Endodermal cell (in vitro differentiated cells): ENCODE results near the gene AKAP7. TPM values are rescaled to one million over a fixed set of nuclear protein-coding genes. Genes with fewer than 3 reads are reported as not detected.

Experiments
- DNase-seq: peaks from one replicate; pipeline ENCODE4 v3.0.0-alpha.2; 2017
- H3K27ac ChIP-seq: 2 replicates; pipeline ENCODE4 v1.5.1; 2013; ENCODE audit warnings: mild to moderate bottlenecking, low read depth, low read length, moderate library complexity
- H3K27me3 ChIP-seq: 2 replicates; pipeline ENCODE4 v1.6.1; 2013; ENCODE audit warnings: mild to moderate bottlenecking, low read length, moderate library complexity; ENCODE audit not compliant: insufficient read depth, control insufficient read depth, poor library complexity, severe bottlenecking
- H3K36me3 ChIP-seq: 2 replicates; pipeline ENCODE4 v1.7.0; 2013; ENCODE audit warnings: mild to moderate bottlenecking, low read length, moderate library complexity; ENCODE audit not compliant: control insufficient read depth, insufficient read depth
- H3K4me1 ChIP-seq: one replicate; pipeline ENCODE4 v1.7.0; 2013; ENCODE audit warnings: low read length; ENCODE audit not compliant: control insufficient read depth, insufficient read depth
- H3K4me3 ChIP-seq: 2 replicates; pipeline ENCODE4 v1.5.1; 2013; ENCODE audit warnings: mild to moderate bottlenecking, low read length, moderate library complexity
- H3K9ac ChIP-seq: 2 replicates; pipeline ENCODE4 v1.6.1; 2013; ENCODE audit warnings: mild to moderate bottlenecking, low read length, moderate library complexity; ENCODE audit not compliant: poor library complexity, severe bottlenecking; ENCODE audit errors: extremely low read depth
- H3K9me3 ChIP-seq: 2 replicates; pipeline ENCODE4 v1.6.1; 2013; ENCODE audit warnings: mild to moderate bottlenecking, low read length, moderate library complexity; ENCODE audit not compliant: control insufficient read depth
- H3K27ac Mint-ChIP-seq: 2 replicates; pipeline ENCODE4 v1.8.0; 2020; ENCODE audit warnings: mixed read lengths
- H3K27me3 Mint-ChIP-seq: 2 replicates; pipeline ENCODE4 v1.8.0; 2021; ENCODE audit warnings: mild to moderate bottlenecking, mixed read lengths; ENCODE audit not compliant: insufficient read depth
- H3K36me3 Mint-ChIP-seq: 2 replicates; pipeline ENCODE4 v1.8.0; 2020; ENCODE audit warnings: low read depth, mixed read lengths
- H3K4me1 Mint-ChIP-seq: 2 replicates; pipeline ENCODE4 v1.8.0; 2020; ENCODE audit warnings: mixed read lengths
- H3K4me3 Mint-ChIP-seq: 2 replicates; pipeline ENCODE4 v1.8.0; 2020; ENCODE audit warnings: mild to moderate bottlenecking, moderate library complexity, mixed read lengths
- H3K9me3 Mint-ChIP-seq: 2 replicates; pipeline ENCODE4 v1.8.0; 2020; ENCODE audit warnings: mild to moderate bottlenecking, mixed read lengths
- CTCF ChIP-seq: fragments of 200-600 bp; sonication (generic); conservative IDR thresholded peaks from 2 replicates; pipeline ENCODE4 v1.5.0; 2021; ENCODE audit warnings: antibody characterized with exemption, mild to moderate bottlenecking
- WGBS, 2 experiments: methylation state at CpG; one replicate each; pipeline versions ENCODE4 v1.1.5 to v1.1.7; 2013; ENCODE audit warnings: missing lambda C conversion rate in 2 of 2, mixed read lengths in 1 of 2; ENCODE audit not compliant: insufficient coverage in 1 of 2, insufficient read length in 1 of 2; 5-methylcytosine and 5-hydroxymethylcytosine counted together
- total RNA-seq, 2 donors: library from RNA; stranded (reverse); fragmentation: NEBNext Ultra II Directional in 1 of 2; extraction: Animal tissue kit (Norgen Biotek cat#: 25700) in 1 of 2; gene quantifications; 2 replicates in 1 of 2; 3 replicates in 1 of 2; pipeline ENCODE4 v1.2.1, GENCODE V29; 2021

The AKAP7 gene
- total RNA-seq, 2 donors from 2014 or later, result 6.2 to 6.7 TPM

DNA sequence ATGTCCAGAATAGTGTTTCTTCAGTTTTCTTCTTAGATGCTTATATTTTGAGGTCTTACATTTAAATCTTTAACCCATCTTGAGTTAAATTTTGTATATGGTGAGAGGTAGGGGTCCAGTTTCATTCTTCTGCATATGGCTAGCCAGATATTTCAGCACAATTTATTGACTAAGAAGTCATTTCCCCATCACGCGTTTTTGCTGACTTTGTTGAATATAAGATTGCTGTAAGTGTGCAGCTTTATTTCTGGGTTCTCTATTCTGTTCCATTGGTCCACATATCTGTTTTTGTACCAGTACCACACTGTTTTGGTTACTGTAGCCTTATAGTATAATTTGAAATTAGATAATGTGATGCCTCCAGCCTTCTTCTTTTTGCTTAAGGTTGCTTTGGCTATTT is 179.6 kb downstream of the AKAP7 start:
- H3K36me3 Mint-ChIP-seq, result peaks cover 27% of the 10 kb centered on the region
- H3K4me3 Mint-ChIP-seq, result no peak overlapping the region
- H3K36me3 ChIP-seq, result no peaks in the 10 kb centered on the region
- H3K4me1 Mint-ChIP-seq, result peaks cover 6% of the 10 kb centered on the region
- no peak for TF ChIP-seq CTCF
- H3K9ac ChIP-seq, result no peak overlapping the region
- H3K9me3 Mint-ChIP-seq, result peaks cover 35% of the 10 kb centered on the region
- no peak for DNase-seq
- H3K27ac ChIP-seq, result no peak overlapping the region
- no peaks in the 10 kb centered on the region for H3K27me3 ChIP-seq
- no peaks in the 10 kb centered on the region for H3K4me1 ChIP-seq
- H3K4me3 ChIP-seq, result no peak overlapping the region
- 90% methylated on average over 2 of the region's 2 CpGs; no CpG with 5 or more reads in 1 of the 2 experiments for WGBS, 2 experiments
- peaks cover 2% of the 10 kb centered on the region for H3K27me3 Mint-ChIP-seq
- H3K27ac Mint-ChIP-seq, result no peak overlapping the region
- H3K9me3 ChIP-seq, result peaks cover 26% of the 10 kb centered on the region

DNA sequence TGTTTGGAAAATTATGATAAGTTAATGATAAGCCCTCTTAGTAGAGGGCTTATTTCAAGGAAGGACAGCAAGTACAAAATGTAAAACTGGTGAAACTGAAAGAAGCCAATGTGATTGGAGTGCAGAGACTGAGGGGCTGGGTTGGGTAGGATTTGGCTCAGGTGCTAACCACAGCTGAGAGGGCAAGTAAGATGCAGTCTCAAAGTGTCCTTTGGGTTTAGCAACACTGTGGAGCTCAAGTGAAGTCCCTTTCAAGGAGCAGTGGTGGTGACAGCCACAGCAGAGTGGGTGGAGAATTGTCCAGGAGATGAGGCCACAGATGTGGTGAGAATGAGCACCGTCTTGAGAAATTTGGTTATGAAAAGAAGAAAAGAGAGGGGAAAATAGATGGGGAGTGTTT is 181.4 kb downstream of the AKAP7 start:
- no peak overlapping the region for H3K4me3 ChIP-seq
- no peak overlapping the region for H3K9ac ChIP-seq
- peaks cover 2% of the 10 kb centered on the region for H3K27me3 Mint-ChIP-seq
- no peak overlapping the region for H3K27ac ChIP-seq
- no peak overlapping the region for H3K4me3 Mint-ChIP-seq
- H3K27ac Mint-ChIP-seq, result no peak overlapping the region
- H3K9me3 Mint-ChIP-seq, result peaks cover 31% of the 10 kb centered on the region
- H3K4me1 Mint-ChIP-seq, result peaks cover 6% of the 10 kb centered on the region
- no peaks in the 10 kb centered on the region for H3K27me3 ChIP-seq
- 88 to 89% methylated on average over 1 of the region's 1 CpG for WGBS, 2 experiments
- H3K9me3 ChIP-seq, result peaks cover 13% of the 10 kb centered on the region
- H3K4me1 ChIP-seq, result no peaks in the 10 kb centered on the region
- H3K36me3 ChIP-seq, result no peaks in the 10 kb centered on the region
- TF ChIP-seq CTCF, result no peak
- H3K36me3 Mint-ChIP-seq, result peaks cover 23% of the 10 kb centered on the region
- no peak for DNase-seq

- Mint-ChIP-seq H3K27me3 (peaks cover 2% of the 10 kb centered on the region), H3K27ac (no peak overlapping the region), H3K9me3 (peaks cover 31% of the 10 kb centered on the region), H3K36me3 (peaks cover 23% of the 10 kb centered on the region), H3K4me1 (peaks cover 8% of the 10 kb centered on the region), H3K4me3 (no peak overlapping the region)
- H3K4me1 ChIP-seq, result no peaks in the 10 kb centered on the region
- H3K27ac ChIP-seq, result no peak overlapping the region
- WGBS, 2 experiments, result 95 to 96% methylated on average over 3 of the region's 3 CpGs
- no peaks in the 10 kb centered on the region for H3K36me3 ChIP-seq
- no peak for TF ChIP-seq CTCF
- H3K9me3 ChIP-seq, result peaks cover 13% of the 10 kb centered on the region
- H3K9ac ChIP-seq, result no peak overlapping the region
- no peaks in the 10 kb centered on the region for H3K27me3 ChIP-seq
- no peak overlapping the region for H3K4me3 ChIP-seq
- no peak for DNase-seq
Measured at GRCh38 chr6:131317516-131317915, 182.2 kb downstream of the AKAP7 start.
